HUES6 (cell line): ENCODE results near the gene CRIM1.

ENCODE experiments used
- H3K27ac ChIP-seq: 2 replicates; pipeline ENCODE4 v1.7.0; 2013; ENCODE audit warnings: low read depth, mild to moderate bottlenecking, low read length, inconsistent platforms
- H3K27me3 ChIP-seq: 2 replicates; pipeline ENCODE4 v1.6.1; 2013; ENCODE audit warnings: low read length; ENCODE audit not compliant: control insufficient read depth, insufficient read depth
- H3K36me3 ChIP-seq: 2 replicates; pipeline ENCODE4 v1.6.1; 2013; ENCODE audit warnings: low read length; ENCODE audit not compliant: control insufficient read depth, insufficient read depth
- H3K4me1 ChIP-seq: 2 replicates; pipeline ENCODE4 v1.6.1; 2013; ENCODE audit warnings: low read length; ENCODE audit not compliant: control insufficient read depth, insufficient read depth
- H3K4me3 ChIP-seq: 2 replicates; pipeline ENCODE4 v1.5.1; 2013; ENCODE audit warnings: low read depth, low read length
- H3K9ac ChIP-seq: one replicate; pipeline ENCODE4 v1.6.1; 2013; ENCODE audit warnings: mild to moderate bottlenecking, low read length
- H3K9me3 ChIP-seq: 2 replicates; pipeline ENCODE4 v1.6.1; 2013; ENCODE audit warnings: low read depth, low read length; ENCODE audit not compliant: control insufficient read depth, insufficient read depth

Gene CRIM1

DNA sequence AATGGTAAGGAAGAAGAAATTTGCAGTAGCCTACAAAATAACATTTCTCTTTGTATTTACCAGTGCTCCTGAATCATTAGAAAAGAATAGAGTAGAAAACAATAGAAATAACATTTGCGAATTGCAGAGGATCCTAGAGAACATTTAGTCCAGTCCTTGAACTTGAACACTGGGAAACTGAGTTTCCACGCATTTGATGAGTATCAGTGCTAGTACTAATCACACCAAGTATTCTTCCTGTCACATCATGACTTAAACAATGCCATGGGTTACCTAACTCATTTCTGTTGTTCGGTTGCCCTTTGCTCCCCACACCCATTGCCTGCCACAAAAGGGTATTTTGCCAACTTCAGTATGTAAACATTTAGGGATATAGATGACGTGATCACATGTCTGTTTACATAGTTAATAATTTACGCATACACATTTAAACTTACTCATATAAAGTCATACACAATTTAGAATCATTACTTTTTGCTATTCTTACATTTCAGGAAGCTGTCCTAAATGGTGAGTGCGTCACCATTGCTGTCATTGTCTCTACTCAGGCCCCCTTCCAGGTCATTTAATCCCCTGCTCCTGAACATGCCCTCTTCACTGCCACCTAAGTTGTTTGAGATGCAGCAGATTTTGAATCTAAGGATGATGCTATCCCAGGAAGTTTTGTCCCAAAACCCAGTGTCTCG is 42.3 kb downstream of the CRIM1 start:
- no peaks in the 10 kb centered on the region for H3K27me3 ChIP-seq
- H3K4me3 ChIP-seq = no peak overlapping the region
- H3K4me1 ChIP-seq = peaks cover 52% of the 10 kb centered on the region
- H3K27ac ChIP-seq = no peak overlapping the region
- H3K9me3 ChIP-seq = no peaks in the 10 kb centered on the region
- H3K9ac ChIP-seq = no peak overlapping the region
- H3K36me3 ChIP-seq = 0 out of 2 replicates have a peak, but pooled peaks cover 7% of the 10 kb centered on the region

DNA sequence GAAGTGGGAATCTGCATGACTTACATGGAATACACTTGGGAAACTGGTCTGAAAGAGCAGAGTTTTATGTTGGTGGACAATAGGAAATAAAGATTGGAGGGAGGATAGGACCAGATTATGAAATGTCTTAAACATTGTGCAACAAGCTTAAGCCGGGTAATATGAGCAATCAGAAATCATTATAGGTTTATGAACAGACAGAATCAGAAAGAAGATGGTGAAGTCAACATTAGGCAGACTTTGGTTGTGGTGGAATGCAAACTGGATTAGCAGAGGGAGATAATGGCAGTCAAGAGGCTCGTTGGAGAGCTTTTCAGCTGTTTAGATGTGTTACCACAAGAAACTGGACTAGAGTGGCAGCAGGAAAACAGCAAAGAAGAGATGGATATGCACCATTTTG is 43.5 kb downstream of the CRIM1 start:
- Histone ChIP-seq H3K4me1 (peaks cover 47% of the 10 kb centered on the region), H3K36me3 (0 out of 2 replicates have a peak, but pooled peaks cover 7% of the 10 kb centered on the region), H3K9me3 (no peaks in the 10 kb centered on the region), H3K4me3 (no peak overlapping the region), H3K27me3 (no peaks in the 10 kb centered on the region), H3K27ac (no peak overlapping the region), H3K9ac (no peak overlapping the region)

DNA sequence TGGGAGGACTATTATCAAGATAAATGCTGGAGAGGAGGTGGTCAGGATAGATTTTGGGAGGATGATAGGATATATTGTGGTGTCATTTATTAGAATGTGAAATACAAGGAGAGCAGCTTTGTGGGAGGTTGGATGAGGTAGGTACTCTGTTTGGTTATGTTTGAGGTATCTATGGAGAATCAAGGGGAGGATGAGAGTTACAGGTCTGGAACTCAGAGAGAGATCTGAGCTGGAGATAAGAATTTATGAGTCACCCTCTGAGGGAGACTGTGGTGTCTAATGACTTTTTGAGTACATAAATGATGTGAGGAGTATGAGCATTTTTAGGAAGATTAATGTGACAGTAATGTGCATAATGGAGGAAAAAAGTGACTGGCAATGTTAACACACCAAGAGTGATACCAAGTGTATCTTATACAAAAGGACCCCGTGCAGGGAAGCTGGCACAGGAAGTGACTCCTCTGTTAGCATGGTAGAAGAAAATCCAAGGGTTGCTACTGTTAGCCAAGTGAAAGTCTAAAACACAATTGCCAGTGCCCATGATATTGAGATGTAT is 48.2 kb downstream of the CRIM1 start:
- Histone ChIP-seq H3K27ac (no peak overlapping the region), H3K4me3 (no peak overlapping the region), H3K36me3 (0 out of 2 replicates have a peak, but pooled peaks cover 3% of the 10 kb centered on the region), H3K9ac (no peak overlapping the region), H3K4me1 (peaks cover 47% of the 10 kb centered on the region), H3K27me3 (no peaks in the 10 kb centered on the region), H3K9me3 (no peaks in the 10 kb centered on the region)

DNA sequence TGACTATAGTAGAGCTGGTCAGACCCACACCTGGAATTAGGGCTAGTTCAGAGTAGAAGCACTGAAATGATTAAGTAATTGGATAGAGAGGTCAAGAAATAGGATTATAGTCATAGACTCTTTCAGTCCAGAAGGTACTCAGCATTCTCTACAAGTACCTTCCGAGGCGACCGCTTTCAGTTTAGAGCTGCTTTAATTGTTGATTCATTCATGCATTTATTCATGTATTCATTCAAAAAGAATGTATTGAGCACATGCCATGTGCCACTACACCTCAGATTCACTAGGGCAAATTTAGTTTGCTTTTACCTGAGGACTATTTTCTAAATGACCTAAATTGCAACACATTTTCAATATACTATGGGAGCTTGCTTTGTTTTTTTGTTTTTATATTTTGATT is 48.7 kb downstream of the CRIM1 start:
- no peak overlapping the region for H3K27ac ChIP-seq
- H3K27me3 ChIP-seq = no peaks in the 10 kb centered on the region
- H3K9ac ChIP-seq = no peak overlapping the region
- H3K9me3 ChIP-seq = no peaks in the 10 kb centered on the region
- H3K4me1 ChIP-seq = peaks cover 46% of the 10 kb centered on the region
- H3K36me3 ChIP-seq = 0 out of 2 replicates have a peak, but pooled peaks cover 3% of the 10 kb centered on the region
- no peak overlapping the region for H3K4me3 ChIP-seq

DNA sequence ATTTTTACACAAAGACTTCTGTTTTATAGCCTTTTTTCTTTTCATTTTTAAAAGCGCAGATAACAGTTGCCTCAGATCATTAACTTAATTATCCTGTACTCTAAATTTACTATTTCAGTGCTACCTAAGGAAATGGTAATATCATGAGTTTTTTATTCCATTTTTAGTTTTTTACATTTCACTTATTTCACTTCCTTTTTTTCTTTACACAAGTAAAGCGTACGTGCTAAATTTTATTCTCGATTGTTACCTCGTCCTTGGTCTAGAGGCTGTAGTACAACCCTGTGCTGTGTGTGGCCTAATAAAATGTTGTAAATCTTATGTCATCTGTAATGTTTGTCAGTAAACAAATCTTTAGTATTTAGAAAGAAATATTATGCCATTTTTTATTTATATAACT is 49.2 kb downstream of the CRIM1 start:
- no peaks in the 10 kb centered on the region for H3K27me3 ChIP-seq
- no peaks in the 10 kb centered on the region for H3K9me3 ChIP-seq
- no peak overlapping the region for H3K27ac ChIP-seq
- H3K4me1 ChIP-seq = peaks cover 51% of the 10 kb centered on the region
- H3K36me3 ChIP-seq = 0 out of 2 replicates have a peak, but pooled peaks cover 3% of the 10 kb centered on the region
- H3K4me3 ChIP-seq = no peak overlapping the region
- no peak overlapping the region for H3K9ac ChIP-seq

DNA sequence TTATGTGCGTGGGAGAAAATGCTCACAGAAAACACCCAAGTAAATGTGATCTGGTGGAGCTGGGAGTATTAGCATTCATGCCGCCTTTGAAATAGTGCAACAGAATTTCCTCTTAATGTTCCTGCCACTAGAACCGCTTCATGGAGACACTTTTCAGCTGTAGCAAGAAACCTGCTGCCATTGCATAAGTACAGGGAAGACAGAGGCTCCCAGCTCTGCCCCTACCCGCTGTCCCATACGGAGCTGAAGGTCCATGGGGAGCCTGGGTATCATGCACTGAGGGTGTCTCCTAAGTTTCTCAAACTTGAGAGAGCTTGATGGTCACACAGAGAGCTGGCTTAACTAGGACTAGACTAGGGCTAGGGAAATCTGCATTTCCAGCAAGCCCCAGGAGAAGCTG is 49.6 kb downstream of the CRIM1 start:
- Histone ChIP-seq H3K27me3 (no peaks in the 10 kb centered on the region), H3K4me1 (peaks cover 53% of the 10 kb centered on the region), H3K36me3 (0 out of 2 replicates have a peak, but pooled peaks cover 2% of the 10 kb centered on the region), H3K9me3 (no peaks in the 10 kb centered on the region), H3K4me3 (no peak overlapping the region), H3K27ac (no peak overlapping the region), H3K9ac (no peak overlapping the region)

DNA sequence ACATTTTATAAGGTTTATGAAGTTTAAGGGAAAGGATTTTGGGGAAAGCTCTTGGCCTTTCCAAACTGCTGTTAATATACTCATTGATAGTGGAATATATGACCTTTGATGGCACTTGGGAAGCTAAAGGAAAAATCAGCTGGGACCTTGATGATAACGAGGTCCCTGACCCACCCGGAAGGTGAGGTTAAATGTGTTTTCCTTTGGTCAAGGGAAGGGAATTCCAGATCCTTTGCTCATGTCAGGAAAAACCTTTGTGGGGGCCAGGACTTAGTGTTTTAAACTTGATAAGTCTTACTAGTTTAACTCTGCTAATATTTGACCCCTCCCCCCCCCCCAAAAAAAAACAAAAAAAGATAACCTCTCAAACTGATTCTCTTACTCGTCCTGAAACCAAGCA is 50.7 kb downstream of the CRIM1 start:
- H3K9me3 ChIP-seq = no peaks in the 10 kb centered on the region
- no peak overlapping the region for H3K4me3 ChIP-seq
- H3K9ac ChIP-seq = no peak overlapping the region
- H3K27ac ChIP-seq = no peak overlapping the region
- H3K27me3 ChIP-seq = no peaks in the 10 kb centered on the region
- no peaks in the 10 kb centered on the region for H3K36me3 ChIP-seq
- H3K4me1 ChIP-seq = peaks cover 53% of the 10 kb centered on the region

DNA sequence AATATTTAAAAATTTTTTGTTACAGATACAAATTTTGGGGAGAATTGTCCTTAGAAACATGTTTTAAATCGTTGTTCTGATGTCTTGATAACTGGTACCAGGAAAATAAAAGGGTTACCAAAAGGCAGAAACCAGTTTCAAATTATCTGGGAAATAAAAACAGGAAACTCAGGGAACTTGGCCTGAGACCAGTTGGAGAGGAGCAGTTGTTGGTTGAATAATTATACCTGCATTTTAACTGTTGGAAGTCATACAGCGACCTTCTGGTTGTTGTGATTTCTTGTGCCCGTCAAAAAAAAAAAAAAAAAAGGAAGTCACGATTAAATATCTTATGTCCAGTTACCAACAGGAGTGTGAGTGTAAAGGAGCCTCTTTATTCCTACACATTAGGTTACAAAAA is 51.8 kb downstream of the CRIM1 start:
- no peak overlapping the region for H3K9ac ChIP-seq
- H3K27me3 ChIP-seq = no peaks in the 10 kb centered on the region
- H3K36me3 ChIP-seq = no peaks in the 10 kb centered on the region
- no peak overlapping the region for H3K4me3 ChIP-seq
- H3K4me1 ChIP-seq = peaks cover 62% of the 10 kb centered on the region
- H3K9me3 ChIP-seq = no peaks in the 10 kb centered on the region
- H3K27ac ChIP-seq = no peak overlapping the region

DNA sequence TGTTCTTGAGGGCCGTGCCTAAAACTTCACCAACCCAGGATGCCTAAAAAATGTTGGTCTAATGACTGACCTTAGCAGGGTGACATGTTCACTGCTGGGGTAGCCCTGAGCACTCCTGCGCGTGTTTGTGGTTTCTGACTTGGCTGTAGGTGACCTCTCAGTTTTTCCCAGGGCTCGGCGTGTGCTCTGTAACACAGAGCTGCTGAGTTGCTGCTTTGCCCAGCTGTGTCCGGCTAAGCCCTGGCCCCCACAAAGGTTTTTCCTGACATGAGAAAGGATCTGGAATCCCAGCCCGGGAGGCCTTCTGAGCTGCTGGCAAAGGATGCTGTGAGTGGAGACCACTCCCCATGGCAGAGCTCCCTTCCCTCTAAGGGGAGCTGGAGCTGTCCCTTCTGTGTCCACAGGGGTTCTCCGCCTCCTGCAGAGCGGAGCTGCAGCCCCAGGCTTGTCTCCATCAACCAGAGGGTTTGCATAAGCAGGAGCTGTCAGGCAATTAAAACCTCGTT is 52.7 kb downstream of the CRIM1 start:
- Histone ChIP-seq H3K36me3 (no peaks in the 10 kb centered on the region), H3K27me3 (no peaks in the 10 kb centered on the region), H3K4me3 (no peak overlapping the region), H3K9me3 (no peaks in the 10 kb centered on the region), H3K4me1 (peaks cover 67% of the 10 kb centered on the region), H3K9ac (no peak overlapping the region), H3K27ac (no peak overlapping the region)

DNA sequence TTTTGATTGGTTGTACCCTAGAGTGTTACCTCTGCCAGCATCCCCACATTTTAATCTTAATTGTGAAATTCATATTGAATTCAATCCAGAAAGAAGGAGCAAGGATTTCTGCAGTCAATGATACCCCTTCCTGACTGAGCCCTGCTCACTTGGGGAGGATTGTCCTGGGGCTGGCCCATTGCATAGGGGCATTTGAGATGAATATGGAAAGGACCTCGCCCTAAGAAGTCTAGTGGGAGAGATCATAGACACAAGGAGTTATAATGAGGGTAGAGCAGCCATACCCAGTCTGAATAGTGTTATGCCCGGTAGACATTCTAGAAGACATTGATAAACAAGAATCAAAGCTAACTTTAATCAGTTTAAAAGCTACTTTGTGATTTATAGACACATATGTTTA is 53.8 kb downstream of the CRIM1 start:
- no peaks in the 10 kb centered on the region for H3K27me3 ChIP-seq
- H3K4me1 ChIP-seq = peaks cover 57% of the 10 kb centered on the region
- H3K9me3 ChIP-seq = no peaks in the 10 kb centered on the region
- no peak overlapping the region for H3K27ac ChIP-seq
- no peak overlapping the region for H3K4me3 ChIP-seq
- H3K36me3 ChIP-seq = no peaks in the 10 kb centered on the region
- H3K9ac ChIP-seq = no peak overlapping the region

DNA sequence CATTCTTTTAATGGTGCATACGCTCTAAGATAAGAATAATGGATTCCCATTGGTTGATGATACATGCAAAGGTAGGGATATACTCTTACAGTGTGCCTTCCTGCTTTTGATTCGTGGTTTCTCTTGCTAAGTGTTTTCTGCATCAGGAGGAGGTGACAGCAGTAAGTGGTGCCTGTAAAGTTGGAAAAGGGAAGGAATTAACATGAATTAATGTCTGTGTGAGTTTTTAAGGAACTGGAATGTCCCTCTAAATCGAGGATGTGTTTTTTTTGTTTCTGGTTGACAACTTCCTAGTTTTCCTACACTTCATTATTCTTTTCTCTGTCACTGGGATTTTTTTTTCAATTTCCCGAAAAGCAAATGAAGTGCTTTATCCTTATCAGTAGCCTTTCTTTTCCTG is 54.4 kb downstream of the CRIM1 start:
- Histone ChIP-seq H3K27me3 (no peaks in the 10 kb centered on the region), H3K4me1 (peaks cover 55% of the 10 kb centered on the region), H3K4me3 (no peak overlapping the region), H3K27ac (no peak overlapping the region), H3K9ac (no peak overlapping the region), H3K36me3 (no peaks in the 10 kb centered on the region), H3K9me3 (no peaks in the 10 kb centered on the region)
